Mammary epithelial cell (primary cell): ENCODE results near the gene OR6V1.
"Not testable (repeated sequence)": the region's sequence is repeated elsewhere in the genome, so short reads cannot be mapped to it uniquely, and the experiment has no call there.

ENCODE experiments used
- EZH2 ChIP-seq: IDR thresholded peaks from 2 replicates; pipeline ENCODE4 v1.6.1; 2012; ENCODE audit warnings: low read length, inconsistent platforms, borderline replicate concordance
- TF ChIP-seq, protein P1 (sequence below), 2 donors: IDR thresholded peaks in 1 of 2; conservative IDR thresholded peaks in 1 of 2; 2 replicates each; pipeline ENCODE4 v1.5.1; 2011 to 2012; ENCODE audit warnings: inconsistent platforms in 2 of 2, low read length in 2 of 2, mild to moderate bottlenecking in 2 of 2, control low read depth in 1 of 2, low read depth in 1 of 2; ENCODE audit not compliant: insufficient read depth in 1 of 2; ENCODE audit errors: extremely low read depth in 1 of 2

DNA sequence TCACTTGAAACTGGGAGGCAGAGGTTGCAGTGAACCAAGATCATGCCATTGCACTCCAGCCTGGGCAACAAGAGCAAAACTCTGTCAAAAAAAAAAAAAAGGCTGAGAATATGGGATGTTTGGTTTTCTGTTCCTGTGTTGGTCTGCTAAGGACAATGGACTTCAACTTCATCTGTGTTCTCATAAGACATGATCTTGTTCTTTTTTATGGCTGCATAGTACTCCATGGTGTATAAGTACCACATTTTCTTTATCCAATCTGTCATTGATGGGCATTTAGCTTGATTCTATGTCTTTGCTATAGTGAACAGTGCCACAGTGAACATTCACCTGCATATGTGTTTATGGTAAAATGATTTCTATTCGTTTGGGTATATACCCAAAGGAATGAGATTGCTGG, 47.4 kb downstream of the OR6V1 start:
- TF ChIP-seq, protein P1, sequence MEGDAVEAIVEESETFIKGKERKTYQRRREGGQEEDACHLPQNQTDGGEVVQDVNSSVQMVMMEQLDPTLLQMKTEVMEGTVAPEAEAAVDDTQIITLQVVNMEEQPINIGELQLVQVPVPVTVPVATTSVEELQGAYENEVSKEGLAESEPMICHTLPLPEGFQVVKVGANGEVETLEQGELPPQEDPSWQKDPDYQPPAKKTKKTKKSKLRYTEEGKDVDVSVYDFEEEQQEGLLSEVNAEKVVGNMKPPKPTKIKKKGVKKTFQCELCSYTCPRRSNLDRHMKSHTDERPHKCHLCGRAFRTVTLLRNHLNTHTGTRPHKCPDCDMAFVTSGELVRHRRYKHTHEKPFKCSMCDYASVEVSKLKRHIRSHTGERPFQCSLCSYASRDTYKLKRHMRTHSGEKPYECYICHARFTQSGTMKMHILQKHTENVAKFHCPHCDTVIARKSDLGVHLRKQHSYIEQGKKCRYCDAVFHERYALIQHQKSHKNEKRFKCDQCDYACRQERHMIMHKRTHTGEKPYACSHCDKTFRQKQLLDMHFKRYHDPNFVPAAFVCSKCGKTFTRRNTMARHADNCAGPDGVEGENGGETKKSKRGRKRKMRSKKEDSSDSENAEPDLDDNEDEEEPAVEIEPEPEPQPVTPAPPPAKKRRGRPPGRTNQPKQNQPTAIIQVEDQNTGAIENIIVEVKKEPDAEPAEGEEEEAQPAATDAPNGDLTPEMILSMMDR (conservative IDR thresholded peaks at IDR 0.05 in 1 of 2, IDR thresholded peaks at IDR 0.05 in 1 of 2; ENCODE audit: extremely low read depth in 1 of 2, insufficient read depth in 1 of 2, low read depth in 1 of 2, low read length in 2 of 2): not testable (repeated sequence)
- not testable (repeated sequence) for TF ChIP-seq EZH2
